Liver (tissue), 9 donors: Measurements from ENCODE around the gene AQP3. TPM values are rescaled to one million over a fixed set of nuclear protein-coding genes. Genes with fewer than 3 reads are reported as not detected.
"Not testable (repeated sequence)": the region's sequence is repeated elsewhere in the genome, so short reads cannot be mapped to it uniquely, and the experiment has no call there.

Source experiments
- DNase-seq: peaks from one replicate; pipeline ENCODE4 v3.0.0-alpha.2; 2017; ENCODE audit warnings: low spot score
- H3K27ac ChIP-seq, 2 donors: one replicate each; pipeline ENCODE4 v1.7.0; 2013; ENCODE audit warnings: inconsistent platforms in 2 of 2, low read length in 2 of 2, control low read depth in 1 of 2, low read depth in 1 of 2, mild to moderate bottlenecking in 1 of 2
- H3K27me3 ChIP-seq, 4 donors: one replicate each; pipeline versions ENCODE4 v1.6.1 to v1.7.0; 2013; ENCODE audit warnings: low read length in 3 of 4, inconsistent platforms in 1 of 4, mild to moderate bottlenecking in 1 of 4, moderate library complexity in 1 of 4; ENCODE audit not compliant: control insufficient read depth in 4 of 4, insufficient read depth in 4 of 4
- H3K36me3 ChIP-seq, 4 donors: one replicate each; pipeline versions ENCODE4 v1.6.1 to v1.7.0; 2013; ENCODE audit warnings: low read length in 3 of 4, mild to moderate bottlenecking in 3 of 4, low read depth in 1 of 4, moderate library complexity in 1 of 4; ENCODE audit not compliant: control insufficient read depth in 4 of 4, insufficient read depth in 3 of 4
- H3K4me1 ChIP-seq, 4 donors: one replicate each; pipeline versions ENCODE4 v1.6.1 to v1.7.0; 2013; ENCODE audit warnings: low read length in 3 of 4, mild to moderate bottlenecking in 3 of 4, moderate library complexity in 1 of 4; ENCODE audit not compliant: control insufficient read depth in 4 of 4, insufficient read depth in 4 of 4
- H3K4me3 ChIP-seq, 3 donors: one replicate each; pipeline versions ENCODE4 v1.6.1 to v1.7.0; 2013; ENCODE audit warnings: low read length in 3 of 3, control low read depth in 1 of 3, low read depth in 1 of 3, mild to moderate bottlenecking in 1 of 3
- H3K9ac ChIP-seq, 2 donors: one replicate each; pipeline ENCODE4 v1.7.0; 2013; ENCODE audit warnings: low read length in 2 of 2, mild to moderate bottlenecking in 2 of 2, moderate library complexity in 2 of 2, control low read depth in 1 of 2, low read depth in 1 of 2
- H3K9me3 ChIP-seq, 4 donors: one replicate each; pipeline versions ENCODE4 v1.6.1 to v1.7.0; 2013; ENCODE audit warnings: low read length in 3 of 4; ENCODE audit not compliant: control insufficient read depth in 4 of 4
- EGR1 ChIP-seq, 2 donors: IDR thresholded peaks; 2 replicates each; pipeline ENCODE4 v1.6.1; 2016 to 2018; ENCODE audit warnings: antibody characterized with exemption in 2 of 2, low read depth in 2 of 2
- FOXA1 ChIP-seq: IDR thresholded peaks from 2 replicates; pipeline ENCODE4 v1.6.1; 2016; ENCODE audit warnings: antibody characterized with exemption
- FOXA2 ChIP-seq: IDR thresholded peaks from 2 replicates; pipeline ENCODE4 v1.6.1; 2016; ENCODE audit warnings: antibody characterized with exemption
- HNF4A ChIP-seq, 2 donors: conservative IDR thresholded peaks; 2 replicates each; pipeline ENCODE4 v1.6.1; 2016; ENCODE audit warnings: antibody characterized with exemption in 2 of 2, mild to moderate bottlenecking in 2 of 2
- JUND ChIP-seq, 2 donors: IDR thresholded peaks; 2 replicates each; pipeline ENCODE4 v1.6.1; 2016; ENCODE audit warnings: antibody characterized with exemption in 2 of 2
- MAX ChIP-seq: IDR thresholded peaks from 2 replicates; pipeline ENCODE4 v1.6.1; 2016; ENCODE audit warnings: antibody characterized with exemption
- RXRA ChIP-seq, 2 donors: IDR thresholded peaks; 2 replicates each; pipeline ENCODE4 v1.6.1; 2017 to 2018; ENCODE audit warnings: antibody characterized with exemption in 2 of 2, mild to moderate bottlenecking in 1 of 2
- SP1 ChIP-seq: IDR thresholded peaks from 2 replicates; pipeline ENCODE4 v1.6.1; 2018; ENCODE audit warnings: antibody characterized with exemption, mild to moderate bottlenecking
- TAF1 ChIP-seq: conservative IDR thresholded peaks from 2 replicates; pipeline ENCODE4 v1.6.1; 2016; ENCODE audit warnings: antibody characterized with exemption, mild to moderate bottlenecking
- YY1 ChIP-seq: IDR thresholded peaks from 2 replicates; pipeline ENCODE4 v1.6.1; 2016; ENCODE audit warnings: antibody characterized with exemption, mild to moderate bottlenecking
- ZBTB33 ChIP-seq: IDR thresholded peaks from 2 replicates; pipeline ENCODE4 v1.6.1; 2016; ENCODE audit warnings: antibody characterized with exemption
- WGBS: extraction: QIAGEN DNeasy Blood & Tissue Kit; methylation state at CpG from one replicate; pipeline ENCODE4 v1.1.7; 2013; 5-methylcytosine and 5-hydroxymethylcytosine counted together
- polyA plus RNA-seq, 2 donors: library from polyadenylated mRNA; stranded (reverse) in 1 of 2; unstranded in 1 of 2; fragments of 200-250 nt in 1 of 2; fragments of >200 nt in 1 of 2; fragmentation: Nextera tagmentation in 1 of 2; extraction: Ambion mirVana in 1 of 2; gene quantifications; one replicate each; pipeline versions ENCODE4 v1.2.1 to v1.2.3, GENCODE V29; 2013 to 2015
- total RNA-seq, 2 donors: library from RNA; depleted of rRNA; stranded (reverse); fragments of >200 nt; gene quantifications; one replicate each; pipeline ENCODE4 v1.2.3, GENCODE V29; 2014
- TF ChIP-seq, protein P1 (sequence below): IDR thresholded peaks from 2 replicates; pipeline ENCODE4 v1.6.1; 2016; ENCODE audit warnings: antibody characterized with exemption, mild to moderate bottlenecking
- TF ChIP-seq, protein P2 (sequence below): IDR thresholded peaks from 2 replicates; pipeline ENCODE4 v1.6.1; 2016; ENCODE audit warnings: antibody characterized with exemption
- TF ChIP-seq, protein P3 (sequence below): fragments of 150-350 bp; IDR thresholded peaks from 2 replicates; pipeline ENCODE4 v1.5.1; 2017; ENCODE audit warnings: improper control_type of control experiment, low read depth, low read length; ENCODE audit not compliant: missing input control
- donor health status: healthy.
- donor health status: healthy.
- donor health status: healthy.
- donor health status: healthy.
- donor health status: healthy.

AQP3 gene
- total and polyA plus RNA-seq, 4 donors = 60.5 to 124 (median 87.4) TPM

DNA sequence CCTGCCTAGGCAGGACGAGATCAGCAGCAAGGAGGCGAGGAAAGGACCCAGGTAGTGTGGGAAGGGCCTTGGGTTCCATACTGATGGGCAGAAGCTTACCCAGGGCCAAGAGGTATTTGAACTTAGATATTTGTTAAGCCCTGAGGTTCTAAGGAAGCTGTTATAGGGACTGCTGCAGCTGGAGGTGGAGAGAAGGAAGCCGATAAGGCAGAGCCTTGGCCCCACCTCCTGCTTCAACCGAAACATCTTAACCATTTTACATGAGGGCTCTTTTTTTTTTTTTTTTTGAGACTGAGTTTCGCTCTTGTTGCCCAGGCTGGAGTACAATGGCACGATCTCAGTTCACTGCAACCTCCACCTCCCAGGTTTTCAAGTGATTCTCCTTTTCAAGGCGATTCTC lies 8.6 kb upstream of the AQP3 start (continued):
- TF ChIP-seq, protein P1, sequence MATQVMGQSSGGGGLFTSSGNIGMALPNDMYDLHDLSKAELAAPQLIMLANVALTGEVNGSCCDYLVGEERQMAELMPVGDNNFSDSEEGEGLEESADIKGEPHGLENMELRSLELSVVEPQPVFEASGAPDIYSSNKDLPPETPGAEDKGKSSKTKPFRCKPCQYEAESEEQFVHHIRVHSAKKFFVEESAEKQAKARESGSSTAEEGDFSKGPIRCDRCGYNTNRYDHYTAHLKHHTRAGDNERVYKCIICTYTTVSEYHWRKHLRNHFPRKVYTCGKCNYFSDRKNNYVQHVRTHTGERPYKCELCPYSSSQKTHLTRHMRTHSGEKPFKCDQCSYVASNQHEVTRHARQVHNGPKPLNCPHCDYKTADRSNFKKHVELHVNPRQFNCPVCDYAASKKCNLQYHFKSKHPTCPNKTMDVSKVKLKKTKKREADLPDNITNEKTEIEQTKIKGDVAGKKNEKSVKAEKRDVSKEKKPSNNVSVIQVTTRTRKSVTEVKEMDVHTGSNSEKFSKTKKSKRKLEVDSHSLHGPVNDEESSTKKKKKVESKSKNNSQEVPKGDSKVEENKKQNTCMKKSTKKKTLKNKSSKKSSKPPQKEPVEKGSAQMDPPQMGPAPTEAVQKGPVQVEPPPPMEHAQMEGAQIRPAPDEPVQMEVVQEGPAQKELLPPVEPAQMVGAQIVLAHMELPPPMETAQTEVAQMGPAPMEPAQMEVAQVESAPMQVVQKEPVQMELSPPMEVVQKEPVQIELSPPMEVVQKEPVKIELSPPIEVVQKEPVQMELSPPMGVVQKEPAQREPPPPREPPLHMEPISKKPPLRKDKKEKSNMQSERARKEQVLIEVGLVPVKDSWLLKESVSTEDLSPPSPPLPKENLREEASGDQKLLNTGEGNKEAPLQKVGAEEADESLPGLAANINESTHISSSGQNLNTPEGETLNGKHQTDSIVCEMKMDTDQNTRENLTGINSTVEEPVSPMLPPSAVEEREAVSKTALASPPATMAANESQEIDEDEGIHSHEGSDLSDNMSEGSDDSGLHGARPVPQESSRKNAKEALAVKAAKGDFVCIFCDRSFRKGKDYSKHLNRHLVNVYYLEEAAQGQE = no peak
- no peak for TF ChIP-seq RXRA (IDR thresholded peaks at IDR 0.05)
- TF ChIP-seq SP1 = no peak
- TF ChIP-seq YY1 = no peak

- DNase-seq, H3K27ac ChIP-seq, H3K27me3 ChIP-seq, H3K36me3 ChIP-seq, H3K9ac ChIP-seq, H3K9me3 ChIP-seq, H3K4me3 ChIP-seq: not testable (repeated sequence)
- 94% methylated on average over 8 of the region's 8 CpGs for whole genome bisulfite sequencing
- peaks cover 0 to 10% (median 5%) of the 10 kb centered on the region in 4 donors for H3K4me1 ChIP-seq
Measured at GRCh38 chr9:33455456-33455855, 8.1 kb upstream of the AQP3 start.

DNA sequence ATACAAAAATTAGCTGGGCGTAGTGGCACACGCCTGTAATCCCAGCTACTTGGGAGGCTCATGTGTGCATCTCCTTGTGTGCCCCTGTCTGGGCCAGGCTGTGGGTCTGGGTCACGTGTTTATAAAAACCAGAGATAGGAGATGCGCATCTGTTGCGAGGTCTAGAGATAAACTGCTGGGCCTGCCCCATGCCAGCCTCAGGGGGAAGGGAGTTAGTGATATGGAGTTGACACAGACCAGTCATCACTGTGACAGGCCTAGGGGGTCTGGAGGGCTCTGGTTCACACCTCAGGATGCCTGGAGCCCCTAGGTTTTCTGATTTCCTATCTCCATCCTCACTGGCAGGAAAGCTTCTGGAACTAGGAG lies 7.3 kb upstream of the AQP3 start:
- not testable (repeated sequence) for DNase-seq, H3K4me3 ChIP-seq, H3K27me3 ChIP-seq, H3K27ac ChIP-seq, H3K9me3 ChIP-seq, H3K36me3 ChIP-seq, H3K9ac ChIP-seq
- H3K4me1 ChIP-seq = peaks cover 0 to 10% (median 5%) of the 10 kb centered on the region in 4 donors
- WGBS = 88% methylated on average over 5 of the region's 5 CpGs

- no peaks in the 10 kb centered on the region for H3K36me3 ChIP-seq
- H3K4me1 ChIP-seq = peaks cover 0 to 10% (median 5%) of the 10 kb centered on the region in 4 donors
- no peak overlapping the region for H3K27ac ChIP-seq
- no peak overlapping the region for H3K4me3 ChIP-seq
- WGBS = 80% methylated on average over 11 of the region's 11 CpGs
- no peaks in the 10 kb centered on the region for H3K9me3 ChIP-seq
- DNase-seq = no peak
- H3K9ac ChIP-seq = no peak overlapping the region
- H3K27me3 ChIP-seq = no peaks in the 10 kb centered on the region
- peak; percentile 85 to 94 for TF ChIP-seq RXRA (IDR thresholded peaks at IDR 0.05)
- TF ChIP-seq, protein P2, sequence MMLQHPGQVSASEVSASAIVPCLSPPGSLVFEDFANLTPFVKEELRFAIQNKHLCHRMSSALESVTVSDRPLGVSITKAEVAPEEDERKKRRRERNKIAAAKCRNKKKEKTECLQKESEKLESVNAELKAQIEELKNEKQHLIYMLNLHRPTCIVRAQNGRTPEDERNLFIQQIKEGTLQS = no peak
- TF ChIP-seq SP1 = peak; percentile 52
- TF ChIP-seq, protein P1 = no peak
- TF ChIP-seq HNF4A (conservative IDR thresholded peaks at IDR 0.05) = peak; percentile 86 to 95
- TF ChIP-seq MAX = no peak
- TF ChIP-seq YY1 = no peak
- no peak for TF ChIP-seq EGR1 (IDR thresholded peaks at IDR 0.05; ENCODE audit: low read depth in 2 of 2)
- no peak for TF ChIP-seq ZBTB33
- TF ChIP-seq JUND (IDR thresholded peaks at IDR 0.05) = no peak
- TF ChIP-seq FOXA2 = no peak
- TF ChIP-seq FOXA1 = no peak
- TF ChIP-seq, protein P3, sequence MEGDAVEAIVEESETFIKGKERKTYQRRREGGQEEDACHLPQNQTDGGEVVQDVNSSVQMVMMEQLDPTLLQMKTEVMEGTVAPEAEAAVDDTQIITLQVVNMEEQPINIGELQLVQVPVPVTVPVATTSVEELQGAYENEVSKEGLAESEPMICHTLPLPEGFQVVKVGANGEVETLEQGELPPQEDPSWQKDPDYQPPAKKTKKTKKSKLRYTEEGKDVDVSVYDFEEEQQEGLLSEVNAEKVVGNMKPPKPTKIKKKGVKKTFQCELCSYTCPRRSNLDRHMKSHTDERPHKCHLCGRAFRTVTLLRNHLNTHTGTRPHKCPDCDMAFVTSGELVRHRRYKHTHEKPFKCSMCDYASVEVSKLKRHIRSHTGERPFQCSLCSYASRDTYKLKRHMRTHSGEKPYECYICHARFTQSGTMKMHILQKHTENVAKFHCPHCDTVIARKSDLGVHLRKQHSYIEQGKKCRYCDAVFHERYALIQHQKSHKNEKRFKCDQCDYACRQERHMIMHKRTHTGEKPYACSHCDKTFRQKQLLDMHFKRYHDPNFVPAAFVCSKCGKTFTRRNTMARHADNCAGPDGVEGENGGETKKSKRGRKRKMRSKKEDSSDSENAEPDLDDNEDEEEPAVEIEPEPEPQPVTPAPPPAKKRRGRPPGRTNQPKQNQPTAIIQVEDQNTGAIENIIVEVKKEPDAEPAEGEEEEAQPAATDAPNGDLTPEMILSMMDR = no peak
- no peak for TF ChIP-seq TAF1
Measured at GRCh38 chr9:33453999-33454660, 6.7 kb upstream of the AQP3 start.
